Osteoblast (primary cell): ENCODE measurements around the gene GSTA5. TPM values are rescaled to one million over a fixed set of nuclear protein-coding genes. Genes with fewer than 3 reads are reported as not detected.
"Not testable (repeated sequence)": the region's sequence is repeated elsewhere in the genome, so short reads cannot be mapped to it uniquely, and the experiment has no call there.

Experiments
- DNase-seq: peaks from one replicate; pipeline ENCODE4 v3.0.0; 2011; ENCODE audit warnings: low spot score, mixed read lengths; ENCODE audit not compliant: insufficient read length; ENCODE audit errors: missing footprints
- H2AFZ ChIP-seq: 2 replicates; pipeline ENCODE4 v1.6.0; 2011; ENCODE audit warnings: mild to moderate bottlenecking, low read length
- H3K27ac ChIP-seq: 2 replicates; pipeline ENCODE4 v1.5.1; 2011; ENCODE audit warnings: mild to moderate bottlenecking, low read depth, low read length, moderate library complexity
- H3K27me3 ChIP-seq: 2 replicates; pipeline ENCODE4 v1.6.0; 2012; ENCODE audit warnings: mild to moderate bottlenecking, control low read depth, inconsistent platforms, low read length, moderate library complexity; ENCODE audit not compliant: insufficient read depth
- H3K36me3 ChIP-seq: 2 replicates; pipeline ENCODE4 v1.5.1; 2011; ENCODE audit warnings: mild to moderate bottlenecking, low read length, control low read depth, moderate library complexity; ENCODE audit not compliant: insufficient read depth
- H3K4me1 ChIP-seq: 2 replicates; pipeline ENCODE4 v1.5.1; 2011; ENCODE audit warnings: mild to moderate bottlenecking, low read length, control low read depth, moderate library complexity; ENCODE audit not compliant: insufficient read depth
- H3K4me2 ChIP-seq: 2 replicates; pipeline ENCODE4 v1.6.0; 2011; ENCODE audit warnings: mild to moderate bottlenecking, low read length; ENCODE audit not compliant: insufficient read depth
- H3K4me3 ChIP-seq: fragments of 200-600 bp; sonication (generic); 3 replicates; pipeline ENCODE4 v1.5.1; 2012; ENCODE audit warnings: mild to moderate bottlenecking, low read length, inconsistent platforms; ENCODE audit not compliant: insufficient read depth
- H3K79me2 ChIP-seq: 2 replicates; pipeline ENCODE4 v1.6.0; 2012; ENCODE audit warnings: mild to moderate bottlenecking, low read length, control low read depth, inconsistent platforms; ENCODE audit not compliant: insufficient read depth
- H3K9me3 ChIP-seq: 2 replicates; pipeline ENCODE4 v1.5.1; 2011; ENCODE audit warnings: low read depth, low read length, control low read depth
- H4K20me1 ChIP-seq: 2 replicates; pipeline ENCODE4 v1.6.0; 2012; ENCODE audit warnings: mild to moderate bottlenecking, low read length, control low read depth; ENCODE audit not compliant: insufficient read depth
- total RNA-seq: library from RNA; depleted of rRNA; stranded (reverse); fragments of >200 nt; gene quantifications from 2 replicates; pipeline ENCODE4 v1.2.3, GENCODE V29; 2012
- TF ChIP-seq, protein P1 (sequence below): IDR thresholded peaks from 2 replicates; pipeline ENCODE4 v1.5.1; 2011; ENCODE audit warnings: mild to moderate bottlenecking, low read depth, low read length, moderate library complexity; ENCODE audit errors: extremely low read depth

GSTA5 gene
- total RNA-seq, 1 donor = not detected

DNA sequence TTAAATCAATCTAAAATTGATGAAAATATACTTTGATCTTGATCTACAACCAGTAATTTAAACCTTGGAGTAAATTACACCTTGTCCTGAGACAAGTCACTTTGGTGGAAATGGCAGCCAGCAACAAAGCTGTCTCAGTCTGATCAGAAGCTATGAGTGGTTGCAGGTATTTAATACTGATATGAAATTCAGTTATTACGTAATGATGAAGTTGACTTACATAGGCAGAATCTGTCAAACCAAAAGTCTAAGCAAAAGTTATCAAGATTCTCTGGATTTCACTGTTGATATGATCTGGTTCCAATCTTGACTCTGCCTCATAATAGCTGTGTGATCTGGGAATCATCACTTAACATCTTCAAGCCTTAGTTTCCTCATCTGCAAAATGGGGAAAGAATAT is 27.6 kb upstream of the GSTA5 start:
- Histone ChIP-seq H3K36me3 (no peaks in the 10 kb centered on the region), H3K79me2 (no peaks in the 10 kb centered on the region), H3K27ac (no peak overlapping the region), H3K9me3 (no peaks in the 10 kb centered on the region), H3K4me3 (no peak overlapping the region), H3K27me3 (peaks cover 21% of the 10 kb centered on the region), H4K20me1 (no peaks in the 10 kb centered on the region), H3K4me1 (peaks cover 11% of the 10 kb centered on the region), H2AFZ (no peak overlapping the region), H3K4me2 (no peak overlapping the region)
- TF ChIP-seq, protein P1, sequence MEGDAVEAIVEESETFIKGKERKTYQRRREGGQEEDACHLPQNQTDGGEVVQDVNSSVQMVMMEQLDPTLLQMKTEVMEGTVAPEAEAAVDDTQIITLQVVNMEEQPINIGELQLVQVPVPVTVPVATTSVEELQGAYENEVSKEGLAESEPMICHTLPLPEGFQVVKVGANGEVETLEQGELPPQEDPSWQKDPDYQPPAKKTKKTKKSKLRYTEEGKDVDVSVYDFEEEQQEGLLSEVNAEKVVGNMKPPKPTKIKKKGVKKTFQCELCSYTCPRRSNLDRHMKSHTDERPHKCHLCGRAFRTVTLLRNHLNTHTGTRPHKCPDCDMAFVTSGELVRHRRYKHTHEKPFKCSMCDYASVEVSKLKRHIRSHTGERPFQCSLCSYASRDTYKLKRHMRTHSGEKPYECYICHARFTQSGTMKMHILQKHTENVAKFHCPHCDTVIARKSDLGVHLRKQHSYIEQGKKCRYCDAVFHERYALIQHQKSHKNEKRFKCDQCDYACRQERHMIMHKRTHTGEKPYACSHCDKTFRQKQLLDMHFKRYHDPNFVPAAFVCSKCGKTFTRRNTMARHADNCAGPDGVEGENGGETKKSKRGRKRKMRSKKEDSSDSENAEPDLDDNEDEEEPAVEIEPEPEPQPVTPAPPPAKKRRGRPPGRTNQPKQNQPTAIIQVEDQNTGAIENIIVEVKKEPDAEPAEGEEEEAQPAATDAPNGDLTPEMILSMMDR = no peak
- no peak for DNase-seq

DNA sequence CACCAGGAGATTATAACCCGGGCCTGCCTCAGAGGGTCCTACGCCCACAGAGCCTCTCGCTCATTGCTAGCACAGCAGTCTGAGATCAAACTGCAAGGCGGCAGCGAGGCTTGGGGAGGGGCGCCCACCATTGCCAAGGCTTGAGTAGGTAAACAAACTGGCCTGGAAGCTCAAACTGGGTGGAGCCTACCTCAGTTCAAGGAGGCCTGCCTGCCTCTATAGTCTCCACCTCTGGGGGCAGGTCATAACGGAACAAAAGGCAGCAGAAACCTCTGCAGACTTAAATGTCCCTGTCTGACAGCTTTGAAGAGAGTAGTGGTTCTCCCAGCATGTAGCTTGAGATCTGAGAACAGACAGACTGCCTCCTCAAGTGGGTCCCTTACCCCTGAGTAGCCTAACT is 20.5 kb upstream of the GSTA5 start:
- H2AFZ ChIP-seq, H3K79me2 ChIP-seq, H4K20me1 ChIP-seq, H3K36me3 ChIP-seq, H3K4me1 ChIP-seq, H3K27ac ChIP-seq, DNase-seq, H3K9me3 ChIP-seq, H3K4me3 ChIP-seq, H3K4me2 ChIP-seq: not testable (repeated sequence)
- peaks cover 29% of the 10 kb centered on the region for H3K27me3 ChIP-seq

DNA sequence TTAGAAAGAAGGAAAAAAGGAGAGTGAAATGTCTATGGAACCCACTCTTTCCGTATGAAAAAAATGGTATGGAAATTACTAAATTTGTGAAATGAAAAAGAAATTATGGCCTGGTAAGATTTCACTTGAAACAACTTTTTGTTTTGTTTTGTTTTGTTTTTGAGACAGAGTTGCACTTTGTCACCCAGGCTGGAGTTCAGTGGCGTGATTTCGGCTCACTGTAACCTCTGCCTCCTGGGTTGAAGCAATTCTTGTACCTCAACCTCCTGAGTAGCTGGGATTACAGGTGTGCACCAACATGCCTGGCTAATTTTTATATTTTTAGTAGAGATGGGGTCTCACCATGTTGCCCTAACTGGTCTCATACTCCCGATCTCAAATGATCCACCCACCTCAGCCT is 17.8 kb upstream of the GSTA5 start:
- Histone ChIP-seq H4K20me1 (no peaks in the 10 kb centered on the region), H3K4me2 (no peak overlapping the region), H2AFZ (no peak overlapping the region), H3K4me3 (no peak overlapping the region), H3K4me1 (no peaks in the 10 kb centered on the region), H3K79me2 (no peaks in the 10 kb centered on the region), H3K27me3 (peaks cover 37% of the 10 kb centered on the region), H3K36me3 (no peaks in the 10 kb centered on the region), H3K27ac (no peak overlapping the region), H3K9me3 (no peaks in the 10 kb centered on the region)
- no peak for DNase-seq
- TF ChIP-seq, protein P1 = no peak

DNA sequence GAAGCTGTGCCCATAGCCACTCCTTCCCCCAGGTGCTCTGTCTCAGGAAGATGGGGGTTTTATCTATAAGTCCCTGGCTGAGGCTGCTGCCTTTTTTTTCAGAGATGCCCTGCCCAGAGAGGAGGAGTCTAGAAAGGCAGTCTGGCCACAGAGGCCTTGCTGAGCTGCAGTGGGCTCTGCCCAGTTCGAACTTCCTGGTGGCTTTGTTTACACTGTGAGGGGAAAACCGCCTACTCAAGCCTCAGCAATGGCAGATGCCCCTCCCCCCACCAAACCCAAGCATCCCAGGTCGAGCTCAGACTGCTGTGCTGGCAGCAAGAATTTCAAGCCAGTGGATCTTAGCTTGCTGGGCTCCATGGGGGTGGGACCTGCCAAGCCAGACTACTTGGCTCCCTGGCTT is 15.5 kb upstream of the GSTA5 start:
- not testable (repeated sequence) for H3K9me3 ChIP-seq, H3K4me3 ChIP-seq, H2AFZ ChIP-seq, H3K4me1 ChIP-seq, H3K27ac ChIP-seq, H4K20me1 ChIP-seq, H3K79me2 ChIP-seq, H3K36me3 ChIP-seq, H3K4me2 ChIP-seq, DNase-seq
- peaks cover 46% of the 10 kb centered on the region for H3K27me3 ChIP-seq

DNA sequence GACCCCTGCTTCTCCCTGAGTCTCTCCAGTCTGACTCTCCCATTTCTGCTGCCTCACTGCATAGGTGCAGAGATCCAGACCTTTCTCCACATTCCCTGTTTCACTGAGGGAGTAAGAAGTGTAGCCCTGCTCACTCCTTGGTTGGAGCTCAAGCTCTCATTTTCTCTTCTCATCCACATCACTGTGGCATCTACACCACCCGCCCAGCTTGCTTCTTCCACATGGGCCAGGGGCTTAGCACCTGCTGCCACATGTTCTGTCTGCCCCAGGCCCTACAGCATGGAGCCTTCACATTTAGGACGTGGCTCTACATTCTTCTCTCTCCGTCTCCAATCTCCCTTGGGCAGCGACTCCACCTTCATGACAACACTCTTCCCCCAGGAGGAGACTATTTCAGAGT is 8.5 kb upstream of the GSTA5 start:
- H3K4me2 ChIP-seq = no peak overlapping the region
- TF ChIP-seq, protein P1 = no peak
- no peak overlapping the region for H2AFZ ChIP-seq
- H3K27me3 ChIP-seq = peaks cover 43% of the 10 kb centered on the region
- no peaks in the 10 kb centered on the region for H3K79me2 ChIP-seq
- H3K27ac ChIP-seq = no peak overlapping the region
- no peaks in the 10 kb centered on the region for H4K20me1 ChIP-seq
- no peaks in the 10 kb centered on the region for H3K36me3 ChIP-seq
- DNase-seq = no peak
- H3K4me3 ChIP-seq = no peak overlapping the region
- peaks cover 7% of the 10 kb centered on the region for H3K9me3 ChIP-seq
- no peaks in the 10 kb centered on the region for H3K4me1 ChIP-seq
